PFSK-1 (cell line): ENCODE results near the gene ENTHD1.

Experiments used
- FOXP2 ChIP-seq: optimal IDR thresholded peaks from 2 replicates; pipeline ENCODE3; 2011; ENCODE audit warnings: borderline replicate concordance, control low read depth, inconsistent platforms; ENCODE audit not compliant: insufficient read depth; ENCODE audit errors: extremely low read length, extremely low read depth
- POLR2AphosphoS5 ChIP-seq: IDR thresholded peaks from 2 replicates; pipeline ENCODE4 v1.6.1; 2012; ENCODE audit warnings: low read depth, mild to moderate bottlenecking, control low read depth, low read length, moderate library complexity
- REST ChIP-seq, 2 experiments: IDR thresholded peaks; 2 replicates each; pipeline versions ENCODE4 v1.6.1 to v1.8.0; 2011 to 2012; ENCODE audit warnings: low read depth in 2 of 2, low read length in 2 of 2, control low read depth in 1 of 2, inconsistent platforms in 1 of 2, mild to moderate bottlenecking in 1 of 2, moderate library complexity in 1 of 2; ENCODE audit not compliant: insufficient read depth in 1 of 2
- SIN3A ChIP-seq: IDR thresholded peaks from 2 replicates; pipeline ENCODE4 v1.6.1; 2012; ENCODE audit warnings: mild to moderate bottlenecking, low read length, moderate library complexity, borderline replicate concordance; ENCODE audit not compliant: insufficient read depth
- TAF1 ChIP-seq: IDR thresholded peaks from 2 replicates; pipeline ENCODE4 v1.6.1; 2012; ENCODE audit warnings: low read length, control low read depth, borderline replicate concordance; ENCODE audit not compliant: insufficient read depth

ENTHD1 gene

GRCh38 chr22:39735776-39736175 lies 157.8 kb downstream of the ENTHD1 start:
- TF ChIP-seq POLR2AphosphoS5 (no peak), FOXP2 (no peak), REST (IDR thresholded peaks at IDR 0.05; ENCODE audit: insufficient read depth in 1 of 2, low read depth in 2 of 2, low read length in 2 of 2) (no peak), TAF1 (no peak)

GRCh38 chr22:39734866-39735265 lies 158.7 kb downstream of the ENTHD1 start:
- TF ChIP-seq FOXP2 (no peak), TAF1 (no peak), SIN3A (no peak), REST (IDR thresholded peaks at IDR 0.05; ENCODE audit: insufficient read depth in 1 of 2, low read depth in 2 of 2, low read length in 2 of 2) (no peak), POLR2AphosphoS5 (no peak)

- TF ChIP-seq FOXP2: no peak
- TF ChIP-seq SIN3A: no peak
- TF ChIP-seq TAF1: no peak
- TF ChIP-seq POLR2AphosphoS5: no peak
These were observed 160.4 kb downstream of the ENTHD1 start for GRCh38 chr22:39733191-39733590.

GRCh38 chr22:39732625-39733024 lies 160.9 kb downstream of the ENTHD1 start:
- TF ChIP-seq TAF1 (no peak), POLR2AphosphoS5 (no peak), REST (IDR thresholded peaks at IDR 0.05; ENCODE audit: insufficient read depth in 1 of 2, low read depth in 2 of 2, low read length in 2 of 2) (no peak), FOXP2 (no peak), SIN3A (no peak)

GRCh38 chr22:39731881-39732555 lies 161.5 kb downstream of the ENTHD1 start:
- TF ChIP-seq REST (IDR thresholded peaks at IDR 0.05; ENCODE audit: insufficient read depth in 1 of 2, low read depth in 2 of 2, low read length in 2 of 2): no peak
- no peak for TF ChIP-seq POLR2AphosphoS5
- no peak for TF ChIP-seq SIN3A
- TF ChIP-seq FOXP2: no peak
- TF ChIP-seq TAF1: no peak
